Glutamatergic neuron (in vitro differentiated cells): ENCODE measurements around the gene FIBCD1. TPM values are rescaled to one million over a fixed set of nuclear protein-coding genes. Genes with fewer than 3 reads are reported as not detected.

Experiments used
- DNase-seq: peaks from one replicate; pipeline ENCODE4 v3.0.0; 2022
- H3K27ac Mint-ChIP-seq: one replicate; pipeline ENCODE4 v1.8.0; 2020; ENCODE audit warnings: mild to moderate bottlenecking, mixed read lengths, inconsistent platforms; ENCODE audit not compliant: unreplicated experiment
- H3K27me3 Mint-ChIP-seq: one replicate; pipeline ENCODE4 v1.8.0; 2020; ENCODE audit warnings: mild to moderate bottlenecking, moderate library complexity, mixed read lengths, inconsistent platforms; ENCODE audit not compliant: unreplicated experiment
- H3K36me3 Mint-ChIP-seq: one replicate; pipeline ENCODE4 v1.8.0; 2020; ENCODE audit warnings: mild to moderate bottlenecking, mixed read lengths, inconsistent platforms; ENCODE audit not compliant: unreplicated experiment
- H3K4me1 Mint-ChIP-seq: one replicate; pipeline ENCODE4 v1.8.0; 2020; ENCODE audit warnings: mild to moderate bottlenecking, low read depth, mixed read lengths, inconsistent platforms; ENCODE audit not compliant: unreplicated experiment
- H3K4me3 Mint-ChIP-seq: one replicate; pipeline ENCODE4 v1.8.0; 2020; ENCODE audit warnings: mild to moderate bottlenecking, mixed read lengths, inconsistent platforms; ENCODE audit not compliant: unreplicated experiment
- H3K9me3 Mint-ChIP-seq: one replicate; pipeline ENCODE4 v1.8.0; 2020; ENCODE audit warnings: mild to moderate bottlenecking, moderate library complexity, mixed read lengths, inconsistent platforms; ENCODE audit not compliant: unreplicated experiment
- CTCF ChIP-seq: fragments of 200-600 bp; sonication (generic); IDR thresholded peaks from one replicate; pipeline ENCODE4 v1.5.0; 2021; ENCODE audit not compliant: partially characterized antibody, unreplicated experiment
- total RNA-seq: library from RNA; stranded (reverse); fragmentation: NEBNext Ultra II Directional; extraction: Animal tissue kit (Norgen Biotek cat#: 25700); gene quantifications from one replicate; pipeline ENCODE4 v1.2.1, GENCODE V29; 2021; ENCODE audit not compliant: unreplicated experiment

Gene FIBCD1
- total RNA-seq, 1 donor from 2014 or later, result not detected

- Mint-ChIP-seq H3K27me3 (peaks cover 12% of the 10 kb centered on the region), H3K9me3 (peaks cover 12% of the 10 kb centered on the region), H3K4me1 (peaks cover 18% of the 10 kb centered on the region), H3K36me3 (peaks cover 5% of the 10 kb centered on the region), H3K27ac (no peak overlapping the region), H3K4me3 (no peak overlapping the region)
- DNase-seq, result no peak
- TF ChIP-seq CTCF, result no peak
These were observed 51.4 kb downstream of the FIBCD1 start for GRCh38 chr9:130887494-130888144.

- Mint-ChIP-seq H3K9me3 (peaks cover 9% of the 10 kb centered on the region), H3K27me3 (peaks cover 12% of the 10 kb centered on the region), H3K36me3 (peaks cover 5% of the 10 kb centered on the region), H3K27ac (no peak overlapping the region), H3K4me3 (no peak overlapping the region), H3K4me1 (peaks cover 14% of the 10 kb centered on the region)
- TF ChIP-seq CTCF, result no peak
- no peak for DNase-seq
These were observed 52.1 kb downstream of the FIBCD1 start for GRCh38 chr9:130886981-130887380.

GRCh38 chr9:130885484-130886375, 53.3 kb downstream of the FIBCD1 start:
- Mint-ChIP-seq H3K4me3 (no peak overlapping the region), H3K4me1 (peaks cover 4% of the 10 kb centered on the region), H3K27ac (peak overlapping the region; percentile 48), H3K27me3 (peaks cover 10% of the 10 kb centered on the region), H3K9me3 (peaks cover 8% of the 10 kb centered on the region), H3K36me3 (peaks cover 5% of the 10 kb centered on the region)
- no peak for DNase-seq
- no peak for TF ChIP-seq CTCF

GRCh38 chr9:130884542-130885483, 54.2 kb downstream of the FIBCD1 start:
- peaks cover 1% of the 10 kb centered on the region for H3K4me1 Mint-ChIP-seq

More at GRCh38 chr9:130884542-130885483, 54.2 kb downstream of the FIBCD1 start:
- H3K9me3 Mint-ChIP-seq, result peaks cover 8% of the 10 kb centered on the region
- DNase-seq, result no peak
- peaks cover 5% of the 10 kb centered on the region for H3K36me3 Mint-ChIP-seq
- TF ChIP-seq CTCF, result no peak
- H3K27ac Mint-ChIP-seq, result peak overlapping the region; percentile 48
- H3K27me3 Mint-ChIP-seq, result peaks cover 10% of the 10 kb centered on the region
- no peak overlapping the region for H3K4me3 Mint-ChIP-seq
